ENCODE results near the gene RASA3.
"Not testable (repeated sequence)": the region's sequence is repeated elsewhere in the genome, so short reads cannot be mapped to it uniquely, and the experiment has no call there.

RASA3 gene

DNA sequence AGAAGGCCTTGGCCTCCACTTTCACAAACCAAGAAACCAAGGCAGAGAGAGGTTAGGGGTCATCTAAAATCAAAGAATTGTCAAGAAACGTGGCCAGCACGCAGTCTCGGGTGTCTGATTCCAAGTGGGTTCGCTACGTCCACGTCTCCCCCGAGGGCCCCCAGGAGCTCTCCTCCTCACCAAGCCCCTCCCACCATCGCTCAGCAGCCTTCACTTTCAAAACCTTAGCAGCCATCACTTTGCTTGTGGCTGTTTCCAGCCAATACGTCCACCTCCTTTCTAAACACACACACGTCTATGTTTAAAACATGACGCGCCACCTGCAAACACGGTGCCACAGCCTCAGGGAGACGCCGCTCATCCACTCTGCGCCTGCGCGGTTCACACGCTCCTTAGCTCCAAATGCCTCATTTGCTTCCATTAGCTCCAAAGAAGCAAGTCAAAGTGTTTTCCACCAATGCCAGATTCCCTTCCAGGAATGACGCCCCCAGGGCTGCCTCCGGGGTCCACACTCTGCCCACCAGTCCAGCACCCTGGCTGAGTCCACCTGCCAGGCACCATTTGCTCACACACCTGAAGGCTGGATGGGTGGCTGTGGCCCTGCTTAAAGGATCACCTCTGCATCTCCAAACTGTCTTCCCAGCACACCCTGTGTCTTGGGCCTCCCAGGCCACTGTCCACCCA lies 5.5 kb downstream of the RASA3 start:
- Histone ChIP-seq H4K20me1 (ENCODE audit: insufficient read depth, low read length, poor library complexity, severe bottlenecking) (peaks cover 20% of the 10 kb centered on the region), H3K36me3 (ENCODE audit: insufficient read depth, low read length) (no peaks in the 10 kb centered on the region), H3K27me3 (ENCODE audit: insufficient read depth, low read length, poor library complexity, severe bottlenecking) (no peaks in the 10 kb centered on the region), H3K9me3 (ENCODE audit: insufficient read depth, low read depth, low read length) (no peaks in the 10 kb centered on the region), H3K9me2 (replicated peaks; ENCODE audit: low read depth, low read length) (no peaks in the 10 kb centered on the region), H3K9ac (ENCODE audit: low read depth, low read length, poor library complexity, severe bottlenecking) (peak overlapping the region; percentile 87), H3K79me2 (ENCODE audit: insufficient read depth, low read length) (peaks cover 97% of the 10 kb centered on the region), H2AFZ (ENCODE audit: low read length) (no peak overlapping the region), H3K4me1 (ENCODE audit: insufficient read depth, low read length, poor library complexity, severe bottlenecking) (peaks cover 83% of the 10 kb centered on the region), H3F3A (ENCODE audit: low read depth) (peaks cover 4% of the 10 kb centered on the region; the same call in 1 of the 2 replicates), H3K4me2 (ENCODE audit: low read depth, low read length, poor library complexity, severe bottlenecking) (peak overlapping the region; percentile 94), H3K4me3 (ENCODE audit: low read length, poor library complexity, severe bottlenecking) (peak overlapping the region; percentile 87)
- no peak for TF ChIP-seq EZH2phosphoT487 (IDR thresholded peaks at IDR 0.05; ENCODE audit: borderline replicate concordance)
- TF ChIP-seq, protein P1, sequence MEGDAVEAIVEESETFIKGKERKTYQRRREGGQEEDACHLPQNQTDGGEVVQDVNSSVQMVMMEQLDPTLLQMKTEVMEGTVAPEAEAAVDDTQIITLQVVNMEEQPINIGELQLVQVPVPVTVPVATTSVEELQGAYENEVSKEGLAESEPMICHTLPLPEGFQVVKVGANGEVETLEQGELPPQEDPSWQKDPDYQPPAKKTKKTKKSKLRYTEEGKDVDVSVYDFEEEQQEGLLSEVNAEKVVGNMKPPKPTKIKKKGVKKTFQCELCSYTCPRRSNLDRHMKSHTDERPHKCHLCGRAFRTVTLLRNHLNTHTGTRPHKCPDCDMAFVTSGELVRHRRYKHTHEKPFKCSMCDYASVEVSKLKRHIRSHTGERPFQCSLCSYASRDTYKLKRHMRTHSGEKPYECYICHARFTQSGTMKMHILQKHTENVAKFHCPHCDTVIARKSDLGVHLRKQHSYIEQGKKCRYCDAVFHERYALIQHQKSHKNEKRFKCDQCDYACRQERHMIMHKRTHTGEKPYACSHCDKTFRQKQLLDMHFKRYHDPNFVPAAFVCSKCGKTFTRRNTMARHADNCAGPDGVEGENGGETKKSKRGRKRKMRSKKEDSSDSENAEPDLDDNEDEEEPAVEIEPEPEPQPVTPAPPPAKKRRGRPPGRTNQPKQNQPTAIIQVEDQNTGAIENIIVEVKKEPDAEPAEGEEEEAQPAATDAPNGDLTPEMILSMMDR (conservative IDR thresholded peaks at IDR 0.05; ENCODE audit: low read length), result no peak

DNA sequence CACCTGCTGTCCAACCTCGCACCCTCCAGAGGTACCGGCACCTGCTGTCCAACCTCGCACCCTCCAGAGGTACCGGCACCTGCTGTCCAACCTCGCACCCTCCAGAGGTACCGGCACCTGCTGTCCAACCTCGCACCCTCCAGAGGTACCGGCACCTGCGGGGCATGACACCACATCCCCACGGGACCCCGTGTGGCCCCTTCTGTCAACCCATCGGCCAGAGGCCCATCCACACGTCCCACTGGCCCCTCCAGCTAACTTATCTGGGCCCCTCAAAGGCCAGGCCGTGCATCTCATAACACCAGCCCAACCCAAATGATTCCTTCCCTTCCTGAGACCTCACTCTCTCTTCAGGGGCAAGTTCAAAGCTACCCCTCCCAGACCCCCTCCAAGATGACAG lies 6.3 kb downstream of the RASA3 start:
- H3K27me3 ChIP-seq (ENCODE audit: insufficient read depth, low read length, poor library complexity, severe bottlenecking); H2AFZ ChIP-seq (ENCODE audit: low read length); H3K36me3 ChIP-seq (ENCODE audit: insufficient read depth, low read length); H3K9me3 ChIP-seq (ENCODE audit: insufficient read depth, low read depth, low read length); H3K4me3 ChIP-seq (ENCODE audit: low read length, poor library complexity, severe bottlenecking); H3K9me2 ChIP-seq (replicated peaks; ENCODE audit: low read depth, low read length); H3F3A ChIP-seq (ENCODE audit: low read depth); H3K9ac ChIP-seq (ENCODE audit: low read depth, low read length, poor library complexity, severe bottlenecking): not testable (repeated sequence)
- peaks cover 76% of the 10 kb centered on the region for H3K4me1 ChIP-seq (ENCODE audit: insufficient read depth, low read length, poor library complexity, severe bottlenecking)
- H4K20me1 ChIP-seq (ENCODE audit: insufficient read depth, low read length, poor library complexity, severe bottlenecking), result peaks cover 21% of the 10 kb centered on the region
- H3K4me2 ChIP-seq (ENCODE audit: low read depth, low read length, poor library complexity, severe bottlenecking), result peak overlapping the region; percentile 94
- H3K79me2 ChIP-seq (ENCODE audit: insufficient read depth, low read length), result peaks cover 97% of the 10 kb centered on the region

DNA sequence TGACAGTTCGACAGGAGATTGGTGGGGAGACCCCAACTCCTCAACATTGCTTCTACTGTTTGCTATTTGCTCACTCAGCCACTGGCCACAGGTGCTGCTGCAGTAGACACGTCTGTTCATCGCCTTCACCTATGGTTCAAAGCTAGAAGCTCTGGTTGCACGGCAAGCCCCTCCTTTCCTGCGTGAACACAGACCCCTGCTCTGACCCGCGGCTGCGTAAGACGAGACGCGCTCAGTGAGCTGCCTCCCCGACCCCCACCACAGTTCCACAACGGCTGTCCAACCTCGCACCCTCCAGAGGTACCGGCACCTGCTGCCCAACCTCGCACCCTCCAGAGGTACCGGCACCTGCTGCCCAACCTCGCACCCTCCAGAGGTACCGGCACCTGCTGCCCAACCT lies 6.8 kb downstream of the RASA3 start:
- TF ChIP-seq, protein P1 (conservative IDR thresholded peaks at IDR 0.05; ENCODE audit: low read length), result no peak
- TF ChIP-seq EZH2phosphoT487 (IDR thresholded peaks at IDR 0.05; ENCODE audit: borderline replicate concordance), result no peak
- peaks cover 97% of the 10 kb centered on the region for H3K79me2 ChIP-seq (ENCODE audit: insufficient read depth, low read length)
- H3K27me3 ChIP-seq (ENCODE audit: insufficient read depth, low read length, poor library complexity, severe bottlenecking), result no peaks in the 10 kb centered on the region
- no peaks in the 10 kb centered on the region for H3K9me2 ChIP-seq (replicated peaks; ENCODE audit: low read depth, low read length)
- H3K9me3 ChIP-seq (ENCODE audit: insufficient read depth, low read depth, low read length), result no peaks in the 10 kb centered on the region
- H3K36me3 ChIP-seq (ENCODE audit: insufficient read depth, low read length), result no peaks in the 10 kb centered on the region
- no peak overlapping the region for H2AFZ ChIP-seq (ENCODE audit: low read length)
- peaks cover 21% of the 10 kb centered on the region for H4K20me1 ChIP-seq (ENCODE audit: insufficient read depth, low read length, poor library complexity, severe bottlenecking)
- peaks cover 78% of the 10 kb centered on the region for H3K4me1 ChIP-seq (ENCODE audit: insufficient read depth, low read length, poor library complexity, severe bottlenecking)
- peaks cover 4% of the 10 kb centered on the region; the same call in 1 of the 2 replicates for H3F3A ChIP-seq (ENCODE audit: low read depth)
- peak overlapping the region; percentile 35 for H3K4me2 ChIP-seq (ENCODE audit: low read depth, low read length, poor library complexity, severe bottlenecking)
- no peak overlapping the region for H3K9ac ChIP-seq (ENCODE audit: low read depth, low read length, poor library complexity, severe bottlenecking)
- H3K4me3 ChIP-seq (ENCODE audit: low read length, poor library complexity, severe bottlenecking), result peak overlapping the region; percentile 18

DNA sequence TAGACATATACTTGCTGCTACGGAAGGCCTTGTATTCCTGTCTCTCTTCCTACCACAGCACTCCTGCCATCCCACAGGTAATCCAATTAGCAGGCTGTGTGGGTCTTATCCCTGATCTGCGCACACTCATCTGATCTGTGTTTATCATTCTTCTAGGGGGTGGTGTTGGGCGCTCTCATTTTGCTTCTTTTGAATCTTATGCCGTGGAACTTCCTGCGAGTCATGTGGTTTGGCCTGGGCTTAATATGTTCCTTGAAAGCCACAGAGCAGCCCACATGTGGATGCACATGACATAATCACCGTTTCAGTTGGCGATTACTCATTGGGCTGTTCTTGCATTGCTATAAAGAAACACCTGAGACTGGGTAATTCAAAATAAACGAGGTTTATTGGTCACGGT lies 7.5 kb downstream of the RASA3 start:
- H3K36me3 ChIP-seq (ENCODE audit: insufficient read depth, low read length), result no peaks in the 10 kb centered on the region
- TF ChIP-seq, protein P1 (conservative IDR thresholded peaks at IDR 0.05; ENCODE audit: low read length), result no peak
- TF ChIP-seq EZH2phosphoT487 (IDR thresholded peaks at IDR 0.05; ENCODE audit: borderline replicate concordance), result no peak
- H3K4me3 ChIP-seq (ENCODE audit: low read length, poor library complexity, severe bottlenecking), result no peak overlapping the region
- H3F3A ChIP-seq (ENCODE audit: low read depth), result peaks cover 4% of the 10 kb centered on the region; the same call in 1 of the 2 replicates
- H3K9me3 ChIP-seq (ENCODE audit: insufficient read depth, low read depth, low read length), result no peaks in the 10 kb centered on the region
- peak overlapping the region; percentile 35 for H3K4me2 ChIP-seq (ENCODE audit: low read depth, low read length, poor library complexity, severe bottlenecking)
- H4K20me1 ChIP-seq (ENCODE audit: insufficient read depth, low read length, poor library complexity, severe bottlenecking), result peaks cover 21% of the 10 kb centered on the region
- no peaks in the 10 kb centered on the region for H3K9me2 ChIP-seq (replicated peaks; ENCODE audit: low read depth, low read length)
- no peak overlapping the region for H2AFZ ChIP-seq (ENCODE audit: low read length)
- peaks cover 93% of the 10 kb centered on the region for H3K79me2 ChIP-seq (ENCODE audit: insufficient read depth, low read length)
- H3K9ac ChIP-seq (ENCODE audit: low read depth, low read length, poor library complexity, severe bottlenecking), result no peak overlapping the region
- peaks cover 72% of the 10 kb centered on the region for H3K4me1 ChIP-seq (ENCODE audit: insufficient read depth, low read length, poor library complexity, severe bottlenecking)
- H3K27me3 ChIP-seq (ENCODE audit: insufficient read depth, low read length, poor library complexity, severe bottlenecking), result no peaks in the 10 kb centered on the region
